Keratinocyte (primary cell): Measurements from ENCODE around the gene NKRF. TPM values are rescaled to one million over a fixed set of nuclear protein-coding genes. Genes with fewer than 3 reads are reported as not detected.

ENCODE experiments used
- DNase-seq: peaks from one replicate; pipeline ENCODE4 v3.0.0-alpha.2; 2011; ENCODE audit warnings: low read depth, missing footprints, low spot score
- FAIRE-seq: peaks from 2 replicates; lab custom pipeline; 2011; peaks lifted over from hg19 to GRCh38; lab: Jason Lieb, UNC
- H2AFZ ChIP-seq: 2 replicates; pipeline ENCODE4 v1.6.0; 2012; ENCODE audit warnings: low read length, control low read depth, inconsistent platforms; ENCODE audit not compliant: control insufficient read depth
- H3K27ac ChIP-seq: 2 replicates; pipeline ENCODE4 v1.5.1; 2011; ENCODE audit warnings: low read length; ENCODE audit not compliant: control insufficient read depth, insufficient read depth
- H3K27me3 ChIP-seq: 3 replicates; pipeline ENCODE4 v1.6.0; 2011; ENCODE audit warnings: low read length; ENCODE audit not compliant: control insufficient read depth, insufficient read depth; ENCODE audit errors: extremely low read depth
- H3K36me3 ChIP-seq, 2 experiments: 2 replicates in 1 of 2; 3 replicates in 1 of 2; pipeline ENCODE4 v1.5.1; 2011; ENCODE audit warnings: low read length in 2 of 2, mild to moderate bottlenecking in 1 of 2; ENCODE audit not compliant: control insufficient read depth in 2 of 2, insufficient read depth in 2 of 2; ENCODE audit errors: extremely low read depth in 1 of 2
- H3K4me1 ChIP-seq: 3 replicates; pipeline ENCODE4 v1.5.1; 2011; ENCODE audit warnings: low read length; ENCODE audit not compliant: control insufficient read depth, insufficient read depth; ENCODE audit errors: extremely low read depth
- H3K4me2 ChIP-seq: 3 replicates; pipeline ENCODE4 v1.6.0; 2011; ENCODE audit warnings: low read depth, low read length; ENCODE audit not compliant: control insufficient read depth, insufficient read depth; ENCODE audit errors: extremely low read depth
- H3K4me3 ChIP-seq, 3 experiments: fragments of 200-600 bp in 1 of 3; sonication (generic) in 1 of 3; 2 replicates in 2 of 3; 3 replicates in 1 of 3; pipeline ENCODE4 v1.5.1; 2011 to 2016; ENCODE audit warnings: low read length in 3 of 3, mild to moderate bottlenecking in 3 of 3, control low read depth in 2 of 3, inconsistent platforms in 1 of 3, low read depth in 1 of 3, mixed read lengths in 1 of 3, mixed run types in 1 of 3, moderate library complexity in 1 of 3; ENCODE audit not compliant: control insufficient read depth in 2 of 3, insufficient read depth in 2 of 3; ENCODE audit errors: extremely low read depth in 1 of 3
- H3K79me2 ChIP-seq: 2 replicates; pipeline ENCODE4 v1.6.0; 2012; ENCODE audit warnings: low read length; ENCODE audit not compliant: control insufficient read depth, insufficient read depth
- H3K9ac ChIP-seq: 3 replicates; pipeline ENCODE4 v1.6.0; 2011; ENCODE audit warnings: low read length; ENCODE audit not compliant: control insufficient read depth, insufficient read depth; ENCODE audit errors: extremely low read depth
- H3K9me1 ChIP-seq: 3 replicates; pipeline ENCODE4 v1.6.0; 2011; ENCODE audit warnings: low read length; ENCODE audit not compliant: control insufficient read depth, insufficient read depth; ENCODE audit errors: extremely low read depth
- H3K9me3 ChIP-seq: 2 replicates; pipeline ENCODE4 v1.5.1; 2012; ENCODE audit warnings: low read depth, low read length; ENCODE audit not compliant: control insufficient read depth
- H4K20me1 ChIP-seq: 3 replicates; pipeline ENCODE4 v1.6.0; 2011; ENCODE audit warnings: low read length; ENCODE audit not compliant: control insufficient read depth, insufficient read depth; ENCODE audit errors: extremely low read depth
- EZH2 ChIP-seq: IDR thresholded peaks from one replicate; pipeline ENCODE4 v1.6.1; 2012; ENCODE audit warnings: inconsistent platforms, mild to moderate bottlenecking, low read length, moderate library complexity
- dilution Hi-C: fragments of 300-500 bp; cut with MboI; formaldehyde crosslinking; loops from one replicate; pipeline ENCODE4 v1.7.0; 2020; ENCODE audit warnings: low sequenced_read_pairs; ENCODE audit not compliant: extremely low pct_ligation_motif_present
- polyA plus RNA-seq, 5 experiments: library from polyadenylated mRNA; depleted of rRNA in 3 of 5; stranded (reverse) in 3 of 5; stranded (forward) in 1 of 5; unstranded in 1 of 5; fragments of >200 nt; gene quantifications; 1 replicate in 1 of 5; 2 replicates in 3 of 5; 3 replicates in 1 of 5; pipeline versions ENCODE4 v1.2.1 to v1.2.3, GENCODE V29; 2011 to 2012; ENCODE audit warnings: missing spikeins in 2 of 5, low read depth in 1 of 5, low replicate concordance in 1 of 5
- TF ChIP-seq, protein P1 (sequence below), 3 experiments: IDR thresholded peaks in 1 of 3; conservative IDR thresholded peaks in 1 of 3; optimal IDR thresholded peaks in 1 of 3; 2 replicates in 2 of 3; 3 replicates in 1 of 3; pipeline versions ENCODE3 to v1.5.1; 2011; ENCODE audit warnings: low read length in 3 of 3, mild to moderate bottlenecking in 3 of 3, moderate library complexity in 2 of 3, control low read depth in 1 of 3, inconsistent platforms in 1 of 3; ENCODE audit not compliant: insufficient read depth in 2 of 3; ENCODE audit errors: extremely low read depth in 1 of 3

The NKRF gene
- polyA plus RNA-seq, 1 donor (not counting 4 experiments of a cell fraction or from before 2014, with no cell fraction given): 11.0 TPM

DNA sequence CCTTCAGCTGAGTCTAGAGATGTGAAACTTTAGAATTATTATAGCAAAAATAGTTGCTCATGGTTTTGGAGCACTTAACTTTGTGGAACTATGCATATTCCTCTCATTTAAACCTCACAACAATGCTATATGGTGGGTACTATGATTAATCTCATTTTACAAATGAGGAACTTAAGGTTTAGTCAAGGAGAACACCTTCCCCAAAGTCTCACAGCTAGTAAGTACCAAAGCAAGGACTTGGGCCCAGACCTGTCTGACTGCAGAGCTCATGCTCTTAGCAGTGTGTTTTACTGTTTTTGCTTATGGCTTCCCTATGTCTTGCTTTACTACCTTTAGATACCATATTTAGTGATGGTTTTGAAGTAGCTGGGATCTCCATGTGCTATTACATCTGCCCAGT is 26.8 kb downstream of the NKRF start:
- no peaks in the 10 kb centered on the region for H3K9me1 ChIP-seq
- peaks cover 8% of the 10 kb centered on the region for H3K79me2 ChIP-seq
- dilution Hi-C loops: no loop called here
- no peak overlapping the region for H3K4me2 ChIP-seq
- no peaks in the 10 kb centered on the region for H4K20me1 ChIP-seq
- FAIRE-seq (no peak), DNase-seq (no peak)
- TF ChIP-seq, protein P1, sequence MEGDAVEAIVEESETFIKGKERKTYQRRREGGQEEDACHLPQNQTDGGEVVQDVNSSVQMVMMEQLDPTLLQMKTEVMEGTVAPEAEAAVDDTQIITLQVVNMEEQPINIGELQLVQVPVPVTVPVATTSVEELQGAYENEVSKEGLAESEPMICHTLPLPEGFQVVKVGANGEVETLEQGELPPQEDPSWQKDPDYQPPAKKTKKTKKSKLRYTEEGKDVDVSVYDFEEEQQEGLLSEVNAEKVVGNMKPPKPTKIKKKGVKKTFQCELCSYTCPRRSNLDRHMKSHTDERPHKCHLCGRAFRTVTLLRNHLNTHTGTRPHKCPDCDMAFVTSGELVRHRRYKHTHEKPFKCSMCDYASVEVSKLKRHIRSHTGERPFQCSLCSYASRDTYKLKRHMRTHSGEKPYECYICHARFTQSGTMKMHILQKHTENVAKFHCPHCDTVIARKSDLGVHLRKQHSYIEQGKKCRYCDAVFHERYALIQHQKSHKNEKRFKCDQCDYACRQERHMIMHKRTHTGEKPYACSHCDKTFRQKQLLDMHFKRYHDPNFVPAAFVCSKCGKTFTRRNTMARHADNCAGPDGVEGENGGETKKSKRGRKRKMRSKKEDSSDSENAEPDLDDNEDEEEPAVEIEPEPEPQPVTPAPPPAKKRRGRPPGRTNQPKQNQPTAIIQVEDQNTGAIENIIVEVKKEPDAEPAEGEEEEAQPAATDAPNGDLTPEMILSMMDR (optimal IDR thresholded peaks at IDR 0.05 in 1 of 3, IDR thresholded peaks at IDR 0.05 in 1 of 3, conservative IDR thresholded peaks at IDR 0.05 in 1 of 3; ENCODE audit: extremely low read depth in 1 of 3, insufficient read depth in 2 of 3, low read length in 3 of 3): no peak
- TF ChIP-seq EZH2: no peak
- no peaks in the 10 kb centered on the region for H3K4me1 ChIP-seq
- no peaks in the 10 kb centered on the region for H3K36me3 ChIP-seq
- no peak overlapping the region for H3K27ac ChIP-seq
- H3K4me3 ChIP-seq: no peak overlapping the region
- no peak overlapping the region for H2AFZ ChIP-seq
- H3K27me3 ChIP-seq: no peaks in the 10 kb centered on the region
- H3K9me3 ChIP-seq: no peaks in the 10 kb centered on the region
- H3K9ac ChIP-seq: no peak overlapping the region

DNA sequence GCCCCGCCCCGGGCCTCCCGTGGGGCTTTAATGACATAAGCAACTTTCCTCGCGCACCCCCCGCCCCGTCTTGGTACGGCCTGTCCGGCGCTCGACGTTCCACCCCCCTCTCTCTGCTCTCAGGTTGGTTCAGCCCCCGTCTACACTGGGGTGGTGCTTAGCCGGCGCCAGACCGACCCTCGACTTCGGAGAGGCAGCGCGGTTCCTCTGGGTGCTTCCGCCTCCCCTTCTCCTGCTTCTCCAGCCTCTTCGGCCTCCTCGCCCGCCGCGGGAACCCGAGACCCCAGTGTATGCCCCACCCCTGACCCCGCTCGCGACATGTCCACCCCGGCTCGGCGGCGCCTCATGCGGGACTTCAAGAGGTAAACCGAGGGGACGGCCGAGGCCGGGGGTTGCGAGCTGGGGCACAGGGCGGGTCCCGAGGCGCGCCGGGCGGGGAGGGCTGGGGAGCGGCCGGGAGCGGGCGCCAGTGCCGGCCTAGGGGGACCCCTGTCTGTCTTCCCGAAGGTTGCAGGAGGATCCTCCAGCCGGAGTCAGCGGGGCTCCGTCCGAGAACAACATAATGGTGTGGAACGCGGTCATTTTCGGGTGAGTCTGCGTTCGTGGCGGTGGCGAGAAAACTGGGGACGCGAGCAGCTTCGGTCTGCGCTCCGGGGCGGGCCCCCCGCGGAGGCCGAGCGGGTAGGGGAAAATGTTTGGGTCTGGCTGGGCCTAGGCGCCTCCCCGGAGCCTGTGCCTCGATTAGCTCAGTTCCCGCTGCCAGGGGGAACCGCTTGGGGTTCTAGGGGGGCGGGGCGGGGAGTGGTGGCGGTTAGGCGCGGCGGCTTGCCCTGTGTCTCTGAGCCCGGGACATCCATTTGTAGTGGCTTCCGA is 31.6 kb downstream of the NKRF start, which contains the start of gene UBE2A:
Gene UBE2A, plus strand, starts transcription at position 170 of the 873 bp plus-strand sequence. Its CDS starts 149 bp downstream, at position 319.
- no peaks in the 10 kb centered on the region for H3K9me3 ChIP-seq
- dilution Hi-C loops: no loop called here
- peak within 1 kb of the TSS; percentile 78 for H3K4me2 ChIP-seq
- peak within 1 kb of the TSS; percentile 57 to 73 (median 70) for H3K4me3 ChIP-seq
- H4K20me1 ChIP-seq: no peaks in the 10 kb centered on the region
- no peaks in the 10 kb centered on the region for H3K36me3 ChIP-seq
- TF ChIP-seq, protein P1 (optimal IDR thresholded peaks at IDR 0.05 in 1 of 3, IDR thresholded peaks at IDR 0.05 in 1 of 3, conservative IDR thresholded peaks at IDR 0.05 in 1 of 3; ENCODE audit: extremely low read depth in 1 of 3, insufficient read depth in 2 of 3, low read length in 3 of 3): peak; percentile 13 to 47 (median 26)
- TF ChIP-seq EZH2: no peak
- H3K4me1 ChIP-seq: peaks cover 7% of the 10 kb centered on the region
- DNase-seq (peak; percentile 25), FAIRE-seq (no peak)
- no peaks in the 10 kb centered on the region for H3K9me1 ChIP-seq
- peaks cover 8% of the 10 kb centered on the region for H3K79me2 ChIP-seq
- no peaks in the 10 kb centered on the region for H3K27me3 ChIP-seq
- peak within 1 kb of the TSS; percentile 82 for H3K9ac ChIP-seq
- peak within 1 kb of the TSS; percentile 58 for H3K27ac ChIP-seq
- peak within 1 kb of the TSS; percentile 81 for H2AFZ ChIP-seq
